Right forelimb (tissue), 1 donor: ENCODE measurements around the gene KRT84.
"Not testable (repeated sequence)": the region's sequence is repeated elsewhere in the genome, so short reads cannot be mapped to it uniquely, and the experiment has no call there.

ENCODE experiments used
- DNase-seq: peaks from one replicate; pipeline ENCODE4 v3.0.0-alpha.2; 2018

Gene KRT84

DNA sequence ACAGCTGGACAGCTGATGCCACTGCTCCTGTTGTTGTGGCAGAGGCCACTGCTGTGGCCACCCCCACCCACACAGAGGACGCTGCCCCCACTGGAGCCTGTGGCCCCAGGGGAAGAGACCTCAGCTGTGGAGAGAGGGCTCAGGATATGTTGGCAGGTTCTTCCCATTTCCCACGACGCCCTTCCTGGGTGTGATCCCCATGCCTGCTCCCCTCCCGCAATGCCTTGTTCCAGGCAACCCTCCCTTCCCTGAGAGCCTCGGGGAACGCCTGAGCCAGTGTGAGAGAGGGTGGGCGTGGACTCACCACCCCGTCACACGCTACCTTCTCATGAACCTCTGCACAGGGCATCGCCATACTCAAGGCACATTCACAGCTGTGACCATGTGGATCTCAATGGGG, 26.4 kb upstream of the KRT84 start:
- no peak for DNase-seq

GRCh38 chr12:52410589-52411248, 25.3 kb upstream of the KRT84 start:
- DNase-seq = not testable (repeated sequence)

DNA sequence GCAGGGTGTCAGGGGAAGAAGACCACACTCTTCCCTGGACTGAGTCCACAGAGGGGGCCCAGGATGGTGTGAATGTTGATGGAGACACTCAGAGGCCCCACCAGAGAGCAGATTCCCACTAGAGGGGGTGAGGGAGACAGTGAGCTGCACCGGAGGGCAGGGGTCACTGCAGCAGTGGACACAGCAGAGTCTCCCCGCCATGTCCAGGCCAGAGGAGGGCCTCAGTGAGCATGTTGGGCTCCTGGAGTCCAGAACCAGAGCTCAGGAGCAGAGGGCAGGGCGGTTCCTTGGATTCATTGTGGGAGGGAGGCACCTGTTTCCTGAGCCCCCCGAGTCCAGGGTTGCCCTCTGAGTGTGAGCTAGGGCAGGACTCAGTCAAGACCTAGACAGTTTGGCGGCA, 22.5 kb upstream of the KRT84 start:
- DNase-seq = no peak

DNA sequence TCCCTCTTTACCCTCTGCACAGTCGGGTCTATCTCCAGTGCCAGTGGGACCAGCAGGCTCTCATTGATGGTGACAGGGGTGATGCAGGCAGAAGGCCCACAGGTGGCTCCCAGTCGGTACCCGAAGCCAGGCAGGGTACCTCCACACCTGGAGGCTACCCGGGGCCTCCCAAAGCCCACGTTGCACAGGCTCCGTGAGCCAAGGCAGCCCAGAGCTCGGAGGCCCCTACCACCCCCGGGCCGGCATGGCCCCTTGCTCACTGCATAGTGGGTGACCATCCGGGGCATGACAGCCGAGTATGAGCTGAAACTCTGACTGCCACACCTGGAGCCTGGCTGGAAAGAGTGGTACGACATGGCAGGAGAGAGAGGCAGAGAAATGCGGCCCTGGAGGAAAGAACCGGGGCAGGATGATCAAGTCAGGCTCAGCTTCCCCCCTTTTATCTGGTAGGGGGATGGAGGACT, 20.5 kb upstream of the KRT84 start, which contains the start of gene KRT82:
Gene KRT82, minus strand, starts transcription at position 414 of the 464 bp plus-strand sequence. Its CDS starts 58 bp downstream, at position 356.
- no peak for DNase-seq

GRCh38 chr12:52404951-52405350, 19.5 kb upstream of the KRT84 start:
- no peak for DNase-seq

DNA sequence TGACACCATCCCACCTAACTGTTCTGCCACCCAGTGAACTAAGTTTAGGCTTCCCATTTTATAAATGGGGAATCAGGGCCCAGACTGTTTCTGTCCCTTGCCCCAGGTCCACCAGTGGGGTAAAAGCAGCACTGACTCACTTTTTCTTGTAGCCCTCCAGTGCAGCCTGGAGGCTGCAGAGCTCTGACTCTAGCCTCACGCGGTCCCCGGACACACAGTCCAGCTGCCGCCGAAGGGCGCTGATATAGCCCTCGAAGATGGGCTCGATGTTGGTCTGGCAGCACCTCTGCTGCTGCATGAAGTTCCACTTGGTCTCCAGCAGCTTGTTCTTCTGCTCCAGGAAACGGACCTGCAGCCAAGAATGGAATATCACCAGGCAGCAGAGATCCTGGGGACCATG, 18.1 kb upstream of the KRT84 start:
- no peak for DNase-seq

- no peak for DNase-seq
Observed at GRCh38 chr12:52402873-52403540, 17.6 kb upstream of the KRT84 start.

GRCh38 chr12:52402377-52402776, 16.9 kb upstream of the KRT84 start:
- DNase-seq = no peak

- no peak for DNase-seq
Observed at GRCh38 chr12:52401926-52402325, 16.5 kb upstream of the KRT84 start.

- no peak for DNase-seq
Observed at GRCh38 chr12:52401526-52401925, 16.1 kb upstream of the KRT84 start.

GRCh38 chr12:52400906-52401305, 15.5 kb upstream of the KRT84 start:
- no peak for DNase-seq

DNA sequence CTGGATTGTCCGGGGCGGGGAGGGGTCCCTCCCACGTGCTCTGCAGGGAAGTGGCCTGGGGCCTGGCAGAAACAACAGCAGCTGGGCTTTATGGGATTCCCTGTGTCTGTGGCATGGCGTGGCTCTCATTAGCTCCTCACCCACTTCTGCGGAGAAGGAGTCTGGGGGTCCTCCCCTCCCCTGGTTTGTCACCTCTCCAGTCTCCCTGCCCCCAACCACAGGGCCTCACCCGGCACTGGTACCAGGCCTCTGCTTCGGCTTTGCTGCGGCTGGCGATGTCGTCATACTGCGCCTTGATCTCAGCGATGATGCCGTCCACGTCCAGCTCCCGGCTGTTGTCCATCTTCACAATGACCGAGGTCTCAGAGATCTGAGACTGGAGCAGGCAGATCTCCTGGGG, 14.3 kb upstream of the KRT84 start:
- no peak for DNase-seq

GRCh38 chr12:52398176-52398575, 12.7 kb upstream of the KRT84 start:
- DNase-seq = no peak

- DNase-seq = no peak
Observed at GRCh38 chr12:52396656-52397055, 11.2 kb upstream of the KRT84 start.

- no peak for DNase-seq
Observed at GRCh38 chr12:52395761-52396434, 10.4 kb upstream of the KRT84 start.

- no peak for DNase-seq
Observed at GRCh38 chr12:52394836-52395405, 9.5 kb upstream of the KRT84 start.

DNA sequence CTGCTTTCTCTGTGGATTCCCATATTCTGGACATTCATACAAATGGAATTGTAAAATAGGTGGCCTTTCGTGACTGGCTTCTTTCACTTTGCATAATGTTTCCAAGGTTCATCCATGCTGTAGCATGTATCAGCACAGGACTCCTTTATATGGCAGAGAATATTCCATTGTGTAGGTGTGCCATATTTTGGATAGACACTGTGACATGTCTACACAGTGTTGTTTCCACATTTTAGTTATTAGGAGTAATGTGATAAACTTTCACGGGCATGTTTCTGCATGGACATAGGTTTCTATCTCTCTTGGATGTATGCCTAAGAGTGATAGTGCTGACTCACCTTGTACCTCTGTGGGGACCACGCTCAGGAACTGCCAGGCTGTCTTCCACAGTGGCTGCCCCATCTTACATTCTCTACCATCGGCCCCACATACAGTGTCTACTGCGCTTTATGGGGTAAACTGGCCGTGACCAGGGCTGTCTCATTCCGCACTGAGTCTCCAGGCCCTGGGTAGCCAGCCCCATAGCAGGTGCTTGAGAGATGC, 7.1 kb upstream of the KRT84 start:
- no peak for DNase-seq

DNA sequence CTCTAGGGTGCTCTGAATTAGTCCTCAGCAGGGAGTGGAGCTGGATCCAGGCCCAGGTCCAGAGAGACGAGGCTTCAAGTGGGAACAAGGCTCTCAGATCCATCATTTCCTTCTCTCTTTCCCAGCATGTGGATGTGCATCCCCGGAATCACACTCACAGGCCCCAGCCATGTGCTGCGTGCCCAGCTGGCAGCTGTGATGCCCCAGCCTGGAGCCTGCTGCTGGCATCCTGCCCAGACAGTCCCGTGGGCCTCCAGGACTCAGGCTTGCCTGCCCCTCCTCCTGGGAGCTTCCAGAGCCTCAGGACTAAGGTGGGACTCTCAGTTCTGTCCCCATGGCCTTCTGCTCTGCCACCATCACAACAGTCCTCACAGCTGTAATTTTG, 6.2 kb upstream of the KRT84 start:
- peak; percentile 58 for DNase-seq

GRCh38 chr12:52390739-52391617, 5.5 kb upstream of the KRT84 start:
- no peak for DNase-seq

DNA sequence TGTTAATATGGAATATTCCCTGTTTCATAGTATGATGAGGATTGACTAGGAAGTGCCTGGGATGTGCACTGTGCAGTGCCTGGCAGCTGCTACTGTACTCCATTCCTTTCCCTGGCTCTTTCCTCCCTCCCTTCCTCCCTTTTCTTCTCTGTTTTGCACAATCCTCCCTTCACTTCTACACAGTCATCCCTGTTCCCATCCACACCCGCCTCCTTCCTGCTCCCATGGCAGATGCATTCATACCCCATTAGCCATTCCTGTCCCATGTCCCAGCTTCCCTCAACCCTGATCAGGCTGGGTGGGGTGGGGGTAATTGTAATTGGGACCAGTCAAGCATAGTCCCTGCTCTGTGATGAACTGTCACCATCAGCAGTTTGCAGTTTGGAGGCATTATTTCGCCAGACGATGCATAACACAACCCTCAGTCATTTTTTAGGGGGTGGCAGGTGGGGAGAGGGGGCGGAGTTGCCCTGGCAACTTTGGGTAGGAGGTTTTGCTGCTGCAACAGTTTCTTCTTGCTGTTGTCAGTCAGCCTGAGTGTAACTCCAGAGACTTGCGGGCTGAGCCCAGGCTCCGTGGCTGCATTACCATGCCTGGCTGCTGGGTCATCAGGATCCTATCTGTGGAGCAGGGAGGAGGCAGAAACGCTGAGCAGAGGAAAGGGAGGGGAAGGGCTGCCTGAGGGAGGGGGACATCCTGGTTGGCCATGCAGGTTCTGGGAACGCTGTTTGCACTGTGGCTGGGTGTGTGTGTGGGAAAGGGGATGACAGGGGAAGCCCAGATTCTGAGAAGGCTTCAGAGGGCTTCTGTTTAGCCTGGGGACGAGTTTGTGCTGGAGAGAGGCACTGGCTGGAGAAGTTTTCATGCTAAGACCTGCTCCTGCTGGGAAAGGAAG, 4.1 kb upstream of the KRT84 start:
- DNase-seq = no peak

DNA sequence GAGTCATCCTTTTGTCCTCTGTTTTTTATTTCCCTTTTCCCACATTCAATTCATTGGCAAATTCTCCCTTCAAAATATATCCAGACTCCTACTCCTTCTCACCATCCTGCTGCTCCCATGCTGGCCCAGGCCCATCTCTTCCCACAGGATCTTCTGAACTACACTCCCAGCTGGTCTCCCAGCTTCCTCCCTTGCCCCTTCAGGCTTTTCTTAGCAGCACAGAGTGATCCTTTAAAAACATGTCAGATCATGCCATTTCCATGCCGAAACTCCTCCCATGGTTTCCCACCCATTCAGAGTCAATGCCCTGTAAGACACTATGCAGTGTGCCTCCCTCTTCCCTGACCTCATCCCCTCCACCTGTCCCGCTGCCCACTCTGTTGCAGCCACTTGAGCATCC, 2.4 kb upstream of the KRT84 start:
- DNase-seq = no peak
